ENCODE data around the gene ATE1.

DNA sequence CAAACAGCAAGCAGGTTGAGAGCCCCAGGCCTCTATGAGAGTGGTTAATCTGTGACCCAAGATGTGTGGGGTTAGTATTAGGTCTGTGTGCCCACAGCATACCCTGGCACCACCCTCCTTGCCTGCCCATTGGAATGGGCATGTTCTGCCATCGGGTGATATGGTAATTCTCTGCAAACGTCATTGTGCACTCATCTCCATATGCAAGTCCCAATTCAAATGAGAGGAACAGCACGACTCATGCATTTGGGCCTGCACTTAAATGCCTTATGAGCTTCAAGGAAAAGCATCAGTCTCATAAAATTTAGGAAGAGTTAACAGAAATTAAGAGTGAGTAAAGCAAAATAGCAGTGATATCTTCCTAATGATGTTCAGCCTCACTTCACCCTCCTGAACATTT, 195.7 kb downstream of the ATE1 start:
- TF ChIP-seq RFX5 (IDR thresholded peaks at IDR 0.05; ENCODE audit: low read depth, low read length) (no peak), SMC3 (IDR thresholded peaks at IDR 0.05; ENCODE audit: low read depth, low read length) (no peak), FOS (IDR thresholded peaks at IDR 0.05; ENCODE audit: low read depth, low read length) (no peak), POLR2A (IDR thresholded peaks at IDR 0.05; ENCODE audit: low read depth, low read length) (no peak)
- TF ChIP-seq, protein P1, sequence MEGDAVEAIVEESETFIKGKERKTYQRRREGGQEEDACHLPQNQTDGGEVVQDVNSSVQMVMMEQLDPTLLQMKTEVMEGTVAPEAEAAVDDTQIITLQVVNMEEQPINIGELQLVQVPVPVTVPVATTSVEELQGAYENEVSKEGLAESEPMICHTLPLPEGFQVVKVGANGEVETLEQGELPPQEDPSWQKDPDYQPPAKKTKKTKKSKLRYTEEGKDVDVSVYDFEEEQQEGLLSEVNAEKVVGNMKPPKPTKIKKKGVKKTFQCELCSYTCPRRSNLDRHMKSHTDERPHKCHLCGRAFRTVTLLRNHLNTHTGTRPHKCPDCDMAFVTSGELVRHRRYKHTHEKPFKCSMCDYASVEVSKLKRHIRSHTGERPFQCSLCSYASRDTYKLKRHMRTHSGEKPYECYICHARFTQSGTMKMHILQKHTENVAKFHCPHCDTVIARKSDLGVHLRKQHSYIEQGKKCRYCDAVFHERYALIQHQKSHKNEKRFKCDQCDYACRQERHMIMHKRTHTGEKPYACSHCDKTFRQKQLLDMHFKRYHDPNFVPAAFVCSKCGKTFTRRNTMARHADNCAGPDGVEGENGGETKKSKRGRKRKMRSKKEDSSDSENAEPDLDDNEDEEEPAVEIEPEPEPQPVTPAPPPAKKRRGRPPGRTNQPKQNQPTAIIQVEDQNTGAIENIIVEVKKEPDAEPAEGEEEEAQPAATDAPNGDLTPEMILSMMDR (conservative IDR thresholded peaks at IDR 0.05; ENCODE audit: low read depth, low read length) = no peak
